Left renal pelvis (tissue), 4 donors: Measurements from ENCODE around the gene FANCI. TPM values are rescaled to one million over a fixed set of nuclear protein-coding genes. Genes with fewer than 3 reads are reported as not detected.

ENCODE experiments used
- DNase-seq, 4 donors: peaks; one replicate each; pipeline ENCODE4 v3.0.0-alpha.2; 2013; ENCODE audit warnings: low read depth in 4 of 4, low spot score in 3 of 4
- polyA plus RNA-seq, 4 donors: library from polyadenylated mRNA; unstranded; fragments of 120-200 nt; gene quantifications; one replicate each; pipeline ENCODE4 v1.2.1, GENCODE V29; 2013; ENCODE audit not compliant: insufficient read length in 4 of 4

Gene FANCI
- polyA plus RNA-seq, result 10 to 100 TPM; 27.9 to 40.4 (median 35.7) TPM

GRCh38 chr15:89243691-89244573, at the start of gene FANCI:
Gene FANCI (plus strand): TSS chr15:89243979. CDS start chr15:89247648, 3,669 bp downstream.
- peak; percentile 82 to 92 (median 88) for DNase-seq

GRCh38 chr15:89194608-89195007, 49.2 kb upstream of the FANCI start:
- DNase-seq, result no peak

- DNase-seq, result no peak
Measured at GRCh38 chr15:89195836-89196235, 47.9 kb upstream of the FANCI start.

GRCh38 chr15:89196241-89196640, 47.5 kb upstream of the FANCI start:
- no peak for DNase-seq

GRCh38 chr15:89196994-89197393, 46.8 kb upstream of the FANCI start:
- no peak for DNase-seq

GRCh38 chr15:89197503-89197971, 46.2 kb upstream of the FANCI start:
- peak in 1 of 4 donors; percentile 11 for DNase-seq

GRCh38 chr15:89198196-89198595, 45.6 kb upstream of the FANCI start:
- DNase-seq, result no peak

GRCh38 chr15:89198934-89199333, 44.8 kb upstream of the FANCI start:
- no peak for DNase-seq

GRCh38 chr15:89199746-89200145, 44.0 kb upstream of the FANCI start:
- no peak for DNase-seq

- DNase-seq, result no peak
Measured at GRCh38 chr15:89200182-89200581, 43.6 kb upstream of the FANCI start.

GRCh38 chr15:89201465-89202005, 42.2 kb upstream of the FANCI start:
- DNase-seq, result no peak

- no peak for DNase-seq
Measured at GRCh38 chr15:89203705-89204273, 40.0 kb upstream of the FANCI start.

- DNase-seq, result no peak
Measured at GRCh38 chr15:89205991-89206585, 37.7 kb upstream of the FANCI start.

- DNase-seq, result peak; percentile 18 to 31 (median 24)
Measured at GRCh38 chr15:89206908-89207331, 36.9 kb upstream of the FANCI start.

- no peak for DNase-seq
Measured at GRCh38 chr15:89208256-89208655, 35.5 kb upstream of the FANCI start.

GRCh38 chr15:89209057-89209456, 34.7 kb upstream of the FANCI start:
- DNase-seq, result no peak

- no peak for DNase-seq
Measured at GRCh38 chr15:89211678-89212170, 32.1 kb upstream of the FANCI start.

- DNase-seq, result no peak
Measured at GRCh38 chr15:89215627-89216026, 28.2 kb upstream of the FANCI start.

- no peak for DNase-seq
Measured at GRCh38 chr15:89217031-89217430, 26.7 kb upstream of the FANCI start.

GRCh38 chr15:89217686-89218376, 25.9 kb upstream of the FANCI start:
- DNase-seq, result no peak
